Measurements from ENCODE around the gene BBOF1. TPM values are rescaled to one million over a fixed set of nuclear protein-coding genes. Genes with fewer than 3 reads are reported as not detected.

The BBOF1 gene
- total RNA-seq, 1 donor from 2014 or later = 5.7 TPM

- peak; percentile 77 for TF ChIP-seq CTCF (IDR thresholded peaks at IDR 0.05; ENCODE audit: insufficient read depth, low read depth, low read length)
- no peak for TF ChIP-seq EZH2 (IDR thresholded peaks at IDR 0.05; ENCODE audit: insufficient read depth, low read length)
These were observed 19.1 kb downstream of the BBOF1 start for GRCh38 chr14:74038020-74038859.

GRCh38 chr14:74042296-74042695 lies 23.1 kb downstream of the BBOF1 start:
- H3K79me2 ChIP-seq (ENCODE audit: insufficient read depth, low read length) = no peaks in the 10 kb centered on the region
- TF ChIP-seq EZH2 (IDR thresholded peaks at IDR 0.05; ENCODE audit: insufficient read depth, low read length) (no peak), CTCF (IDR thresholded peaks at IDR 0.05; ENCODE audit: insufficient read depth, low read depth, low read length) (no peak)
- H3K4me3 ChIP-seq (ENCODE audit: insufficient read depth, low read depth, low read length) = no peak overlapping the region
- no peak overlapping the region for H3K4me3 Mint-ChIP-seq (ENCODE audit: unreplicated experiment)
- peaks cover 3% of the 10 kb centered on the region for H3K36me3 Mint-ChIP-seq (ENCODE audit: low read depth, unreplicated experiment)
- no peaks in the 10 kb centered on the region for H3K4me1 Mint-ChIP-seq (ENCODE audit: low read depth, unreplicated experiment)
- H2AFZ ChIP-seq (ENCODE audit: low read depth, low read length) = no peak overlapping the region
- H3K4me2 ChIP-seq (ENCODE audit: low read length) = no peak overlapping the region
- H3K9me3 Mint-ChIP-seq (ENCODE audit: unreplicated experiment) = no peaks in the 10 kb centered on the region
- H3K9ac ChIP-seq (ENCODE audit: low read length) = no peak overlapping the region
- H3K4me1 ChIP-seq (ENCODE audit: insufficient read depth, low read length) = no peaks in the 10 kb centered on the region
- no peak for FAIRE-seq
- no peaks in the 10 kb centered on the region for H4K20me1 ChIP-seq (ENCODE audit: insufficient read depth, low read length)
- H3K27me3 Mint-ChIP-seq (ENCODE audit: low read depth, unreplicated experiment) = no peaks in the 10 kb centered on the region
- no peak overlapping the region for H3K27ac Mint-ChIP-seq (ENCODE audit: unreplicated experiment)
- no peaks in the 10 kb centered on the region for H3K36me3 ChIP-seq (ENCODE audit: insufficient read depth, low read length)
- H3K27me3 ChIP-seq (ENCODE audit: insufficient read depth, low read length) = no peaks in the 10 kb centered on the region
- no peaks in the 10 kb centered on the region for H3K9me3 ChIP-seq (ENCODE audit: insufficient read depth, low read depth, low read length)
- H3K27ac ChIP-seq (ENCODE audit: low read depth, low read length) = no peak overlapping the region
- no peak for DNase-seq (ENCODE audit: low read depth)

More at GRCh38 chr14:74038020-74038859, 19.1 kb downstream of the BBOF1 start:
- Histone ChIP-seq H3K27ac (ENCODE audit: low read depth, low read length) (no peak overlapping the region), H4K20me1 (ENCODE audit: insufficient read depth, low read length) (no peaks in the 10 kb centered on the region), H3K36me3 (ENCODE audit: insufficient read depth, low read length) (no peaks in the 10 kb centered on the region), H3K4me1 (ENCODE audit: insufficient read depth, low read length) (no peaks in the 10 kb centered on the region), H3K4me3 (ENCODE audit: insufficient read depth, low read depth, low read length) (no peak overlapping the region), H3K4me2 (ENCODE audit: low read length) (no peak overlapping the region), H2AFZ (ENCODE audit: low read depth, low read length) (no peak overlapping the region), H3K79me2 (ENCODE audit: insufficient read depth, low read length) (no peaks in the 10 kb centered on the region), H3K27me3 (ENCODE audit: insufficient read depth, low read length) (no peaks in the 10 kb centered on the region), H3K9me3 (ENCODE audit: insufficient read depth, low read depth, low read length) (no peaks in the 10 kb centered on the region), H3K9ac (ENCODE audit: low read length) (no peak overlapping the region)
- FAIRE-seq = no peak
- Mint-ChIP-seq H3K4me3 (ENCODE audit: unreplicated experiment) (no peak overlapping the region), H3K27me3 (ENCODE audit: low read depth, unreplicated experiment) (no peaks in the 10 kb centered on the region), H3K36me3 (ENCODE audit: low read depth, unreplicated experiment) (no peaks in the 10 kb centered on the region), H3K27ac (ENCODE audit: unreplicated experiment) (no peak overlapping the region), H3K4me1 (ENCODE audit: low read depth, unreplicated experiment) (no peaks in the 10 kb centered on the region), H3K9me3 (ENCODE audit: unreplicated experiment) (no peaks in the 10 kb centered on the region)
- DNase-seq (ENCODE audit: low read depth) = peak; percentile 32

GRCh38 chr14:74045522-74045921 lies 26.4 kb downstream of the BBOF1 start:
- no peak for FAIRE-seq
- Histone ChIP-seq H3K9ac (ENCODE audit: low read length) (no peak overlapping the region), H3K27ac (ENCODE audit: low read depth, low read length) (no peak overlapping the region), H3K4me2 (ENCODE audit: low read length) (no peak overlapping the region), H2AFZ (ENCODE audit: low read depth, low read length) (no peak overlapping the region), H3K9me3 (ENCODE audit: insufficient read depth, low read depth, low read length) (no peaks in the 10 kb centered on the region), H3K27me3 (ENCODE audit: insufficient read depth, low read length) (no peaks in the 10 kb centered on the region), H3K4me3 (ENCODE audit: insufficient read depth, low read depth, low read length) (no peak overlapping the region), H3K36me3 (ENCODE audit: insufficient read depth, low read length) (no peaks in the 10 kb centered on the region), H4K20me1 (ENCODE audit: insufficient read depth, low read length) (no peaks in the 10 kb centered on the region), H3K79me2 (ENCODE audit: insufficient read depth, low read length) (no peaks in the 10 kb centered on the region), H3K4me1 (ENCODE audit: insufficient read depth, low read length) (peaks cover 4% of the 10 kb centered on the region)
- Mint-ChIP-seq H3K9me3 (ENCODE audit: unreplicated experiment) (no peaks in the 10 kb centered on the region), H3K27me3 (ENCODE audit: low read depth, unreplicated experiment) (no peaks in the 10 kb centered on the region), H3K4me3 (ENCODE audit: unreplicated experiment) (no peak overlapping the region), H3K36me3 (ENCODE audit: low read depth, unreplicated experiment) (peaks cover 3% of the 10 kb centered on the region), H3K27ac (ENCODE audit: unreplicated experiment) (no peak overlapping the region), H3K4me1 (ENCODE audit: low read depth, unreplicated experiment) (peaks cover 5% of the 10 kb centered on the region)
- no peak for DNase-seq (ENCODE audit: low read depth)
- TF ChIP-seq CTCF (IDR thresholded peaks at IDR 0.05; ENCODE audit: insufficient read depth, low read depth, low read length) (no peak), EZH2 (IDR thresholded peaks at IDR 0.05; ENCODE audit: insufficient read depth, low read length) (no peak)

All from astrocyte (in vitro differentiated cells and primary cell).